SU-DHL-6 (cell line): ENCODE data around the gene PEDS1.
"Not testable (repeated sequence)": the region's sequence is repeated elsewhere in the genome, so short reads cannot be mapped to it uniquely, and the experiment has no call there.

Experiments
- H2AFZ ChIP-seq: fragments of 200-600 bp; sonication (generic); 2 replicates; pipeline ENCODE4 v1.6.1; 2014; ENCODE audit warnings: low read depth, mild to moderate bottlenecking, moderate library complexity, mixed read lengths, antibody characterized with exemption, low read length; ENCODE audit not compliant: severe bottlenecking
- H3F3A ChIP-seq: fragments of 200-600 bp; shearing (Covaris generic); 2 replicates; pipeline ENCODE4 v1.6.0; 2016; ENCODE audit warnings: antibody characterized with exemption, mild to moderate bottlenecking; ENCODE audit not compliant: insufficient read depth
- H3K27ac ChIP-seq: fragments of 200-600 bp; sonication (generic); 2 replicates; pipeline ENCODE4 v1.5.1; 2016; ENCODE audit warnings: low read depth, mild to moderate bottlenecking, low read length, moderate library complexity, mixed read lengths
- H3K27me3 ChIP-seq: fragments of 200-600 bp; sonication (generic), shearing (Covaris generic); 2 replicates; pipeline ENCODE4 v1.6.0; 2014; ENCODE audit warnings: mild to moderate bottlenecking, low read length
- H3K36me3 ChIP-seq: fragments of 200-600 bp; sonication (generic); 2 replicates; pipeline ENCODE4 v1.6.1; 2014; ENCODE audit warnings: mild to moderate bottlenecking, low read length, mixed read lengths
- H3K4me2 ChIP-seq: fragments of 300-600, 200-600 bp; shearing (Covaris generic), sonication (generic); 2 replicates; pipeline ENCODE4 v1.6.0; 2014; ENCODE audit warnings: low read length, low read depth, mild to moderate bottlenecking; ENCODE audit not compliant: poor library complexity, severe bottlenecking
- H3K4me3 ChIP-seq: fragments of 200-600 bp; sonication (generic); 2 replicates; pipeline ENCODE4 v1.5.1; 2014; ENCODE audit warnings: antibody characterized with exemption, low read length, mild to moderate bottlenecking, mixed read lengths; ENCODE audit not compliant: insufficient read depth, poor library complexity, severe bottlenecking
- H3K79me2 ChIP-seq: fragments of 200-600 bp; sonication (generic); 2 replicates; pipeline ENCODE4 v1.6.1; 2014; ENCODE audit warnings: mild to moderate bottlenecking, low read length, moderate library complexity; ENCODE audit not compliant: insufficient read depth
- H3K9ac ChIP-seq: fragments of 200-600 bp; sonication (generic); 2 replicates; pipeline ENCODE4 v1.7.0; 2014; ENCODE audit warnings: mild to moderate bottlenecking, low read length
- H3K9me2 ChIP-seq: fragments of 200-600 bp; sonication (generic); replicated peaks from 2 replicates; pipeline ENCODE4 v1.6.1; 2014; ENCODE audit warnings: low read length; ENCODE audit not compliant: insufficient read depth
- H3K9me3 ChIP-seq: fragments of 200-600 bp; sonication (generic); 2 replicates; pipeline ENCODE4 v1.6.1; 2014; ENCODE audit warnings: low read length, mixed read lengths; ENCODE audit not compliant: insufficient read depth
- H4K20me1 ChIP-seq: fragments of 200-600 bp; sonication (generic); 2 replicates; pipeline ENCODE4 v1.6.1; 2014; ENCODE audit warnings: low read depth, mild to moderate bottlenecking, antibody characterized with exemption, low read length, moderate library complexity, mixed read lengths
- CTCF ChIP-seq: fragments of 200-600 bp; sonication (generic); IDR thresholded peaks from one replicate; pipeline ENCODE4 v1.5.1; 2017; ENCODE audit warnings: antibody characterized with exemption, mild to moderate bottlenecking, low read length, moderate library complexity; ENCODE audit not compliant: insufficient read depth, poor library complexity, severe bottlenecking
- EZH2phosphoT487 ChIP-seq: fragments of 200-600 bp; sonication (generic), shearing (Covaris generic); conservative IDR thresholded peaks from 2 replicates; pipeline ENCODE4 v1.6.1; 2018; ENCODE audit warnings: mild to moderate bottlenecking, antibody characterized with exemption, low read length, moderate library complexity, mixed read lengths

The PEDS1 gene

GRCh38 chr20:50140339-50140859 is 13.1 kb downstream of the PEDS1 start:
- H2AFZ ChIP-seq = no peak overlapping the region

GRCh38 chr20:50138479-50139393 is 14.8 kb downstream of the PEDS1 start:
- H2AFZ ChIP-seq = no peak overlapping the region
- H3F3A ChIP-seq = no peaks in the 10 kb centered on the region
- no peak overlapping the region for H3K4me2 ChIP-seq
- H4K20me1 ChIP-seq = no peaks in the 10 kb centered on the region
- H3K4me3 ChIP-seq = no peak overlapping the region
- H3K27ac ChIP-seq = no peak overlapping the region
- H3K79me2 ChIP-seq = no peaks in the 10 kb centered on the region
- TF ChIP-seq EZH2phosphoT487 (no peak), CTCF (no peak)
- H3K9ac ChIP-seq = no peak overlapping the region
- no peaks in the 10 kb centered on the region for H3K27me3 ChIP-seq
- no peaks in the 10 kb centered on the region for H3K9me2 ChIP-seq
- no peaks in the 10 kb centered on the region for H3K36me3 ChIP-seq
- no peaks in the 10 kb centered on the region for H3K9me3 ChIP-seq

More at GRCh38 chr20:50140339-50140859, 13.1 kb downstream of the PEDS1 start:
- H3K27me3 ChIP-seq = no peaks in the 10 kb centered on the region
- no peak for TF ChIP-seq CTCF
- 0 out of 2 replicates have a peak, but pooled peaks cover 4% of the 10 kb centered on the region for H3K79me2 ChIP-seq
- no peaks in the 10 kb centered on the region for H4K20me1 ChIP-seq
- no peaks in the 10 kb centered on the region for H3F3A ChIP-seq
- H3K9me3 ChIP-seq = no peaks in the 10 kb centered on the region
- no peak overlapping the region for H3K4me3 ChIP-seq
- H3K27ac ChIP-seq = no peak overlapping the region
- H3K9ac ChIP-seq = no peak overlapping the region
- no peaks in the 10 kb centered on the region for H3K9me2 ChIP-seq
- H3K36me3 ChIP-seq = no peaks in the 10 kb centered on the region
- H3K4me2 ChIP-seq = no peak overlapping the region

- no peak overlapping the region for H3K9ac ChIP-seq
- H3K9me2 ChIP-seq = no peaks in the 10 kb centered on the region
- no peak overlapping the region for H3K4me2 ChIP-seq
- H3K27ac ChIP-seq = no peak overlapping the region
- no peaks in the 10 kb centered on the region for H3F3A ChIP-seq
- no peaks in the 10 kb centered on the region for H4K20me1 ChIP-seq
- H3K27me3 ChIP-seq = no peaks in the 10 kb centered on the region
- H3K36me3 ChIP-seq = no peaks in the 10 kb centered on the region
- H3K9me3 ChIP-seq = no peaks in the 10 kb centered on the region
- TF ChIP-seq CTCF = no peak
- no peak for TF ChIP-seq EZH2phosphoT487
- no peaks in the 10 kb centered on the region for H3K79me2 ChIP-seq
- H2AFZ ChIP-seq = no peak overlapping the region
- no peak overlapping the region for H3K4me3 ChIP-seq
These were observed 15.4 kb downstream of the PEDS1 start for GRCh38 chr20:50138120-50138478.

- not testable (repeated sequence) for H3K27me3 ChIP-seq, H3K79me2 ChIP-seq, H3K9me3 ChIP-seq, H3K27ac ChIP-seq, H3K9ac ChIP-seq, H3F3A ChIP-seq, H3K4me3 ChIP-seq, H3K36me3 ChIP-seq, H3K4me2 ChIP-seq, H3K9me2 ChIP-seq, H4K20me1 ChIP-seq, H2AFZ ChIP-seq
These were observed 15.8 kb downstream of the PEDS1 start for GRCh38 chr20:50137702-50138101.
